Small intestine (tissue), 7 donors: ENCODE measurements around the gene COBL. TPM values are rescaled to one million over a fixed set of nuclear protein-coding genes. Genes with fewer than 3 reads are reported as not detected.

Source experiments
- DNase-seq, 2 donors: peaks; one replicate each; pipeline versions ENCODE4 v3.0.0 to v3.0.0-alpha.2; 2013
- FAIRE-seq: peaks from 2 replicates; lab custom pipeline; 2012; peaks lifted over from hg19 to GRCh38; lab: Jason Lieb, UNC
- H3K27ac ChIP-seq, 3 donors: one replicate each; pipeline ENCODE4 v1.5.1; 2013; ENCODE audit warnings: low read length in 2 of 3, mild to moderate bottlenecking in 2 of 3, control low read depth in 1 of 3, inconsistent platforms in 1 of 3, low read depth in 1 of 3, moderate library complexity in 1 of 3
- H3K27me3 ChIP-seq, 3 donors: one replicate each; pipeline ENCODE4 v1.6.1; 2013; ENCODE audit warnings: low read length in 3 of 3, inconsistent platforms in 1 of 3; ENCODE audit not compliant: control insufficient read depth in 3 of 3, insufficient read depth in 3 of 3
- H3K36me3 ChIP-seq, 3 donors: one replicate each; pipeline ENCODE4 v1.6.1; 2013; ENCODE audit warnings: low read length in 3 of 3, inconsistent platforms in 1 of 3, low read depth in 1 of 3, mild to moderate bottlenecking in 1 of 3, moderate library complexity in 1 of 3; ENCODE audit not compliant: control insufficient read depth in 3 of 3, insufficient read depth in 2 of 3
- H3K4me1 ChIP-seq, 3 donors: one replicate each; pipeline ENCODE4 v1.6.1; 2013; ENCODE audit warnings: low read length in 2 of 3, inconsistent platforms in 1 of 3, low read depth in 1 of 3, mild to moderate bottlenecking in 1 of 3, moderate library complexity in 1 of 3; ENCODE audit not compliant: control insufficient read depth in 3 of 3, insufficient read depth in 2 of 3
- H3K4me3 ChIP-seq, 3 donors: one replicate each; pipeline ENCODE4 v1.5.1; 2013; ENCODE audit warnings: low read length in 3 of 3, control low read depth in 1 of 3, inconsistent platforms in 1 of 3, low read depth in 1 of 3, mild to moderate bottlenecking in 1 of 3, moderate library complexity in 1 of 3
- H3K9me3 ChIP-seq, 2 donors: one replicate each; pipeline ENCODE4 v1.6.1; 2013; ENCODE audit warnings: low read depth in 1 of 2, low read length in 1 of 2; ENCODE audit not compliant: control insufficient read depth in 2 of 2, insufficient read depth in 1 of 2
- WGBS, 3 donors: extraction: QIAGEN DNeasy Blood & Tissue Kit; methylation state at CpG; one replicate each; pipeline ENCODE4 v1.1.7; 2013; 5-methylcytosine and 5-hydroxymethylcytosine counted together
- polyA plus RNA-seq, 4 donors: library from polyadenylated mRNA; stranded (reverse) in 3 of 4; unstranded in 1 of 4; fragments of 200-250 nt in 3 of 4; fragments of 120-200 nt in 1 of 4; gene quantifications; one replicate each; pipeline versions ENCODE4 v1.2.1 to v1.2.3, GENCODE V29; 2013
- donor health status: healthy with polysubstance abuse.
- donor health status: control.
- donor health status: control.
- donor health status: Bipolar disorder and iron deficiency.
- donor health status: healthy.

COBL gene
- polyA plus RNA-seq, 4 donors: 8.4 to 40.3 (median 32.5) TPM

GRCh38 chr7:51113560-51113959, 203.0 kb downstream of the COBL start:
- Histone ChIP-seq H3K36me3 (peaks cover 0 to 20% (median 2%) of the 10 kb centered on the region in 3 donors), H3K9me3 (no peaks in the 10 kb centered on the region), H3K27me3 (no peaks in the 10 kb centered on the region), H3K27ac (no peak overlapping the region), H3K4me1 (no peaks in the 10 kb centered on the region), H3K4me3 (no peak overlapping the region)
- no peak for DNase-seq
- FAIRE-seq: no peak
- 98 to 100% (median 100%) methylated on average over 1 of the region's 1 CpG for WGBS, 3 donors

GRCh38 chr7:51111241-51111940, 205.2 kb downstream of the COBL start:
- H3K27ac ChIP-seq: no peak overlapping the region
- 84 to 93% (median 88%) methylated on average over 8 of the region's 8 CpGs for WGBS, 3 donors
- DNase-seq: no peak
- no peak overlapping the region for H3K4me3 ChIP-seq
- peaks cover 0 to 27% (median 2%) of the 10 kb centered on the region in 3 donors for H3K36me3 ChIP-seq
- H3K9me3 ChIP-seq: no peaks in the 10 kb centered on the region
- FAIRE-seq: no peak
- no peaks in the 10 kb centered on the region for H3K4me1 ChIP-seq
- H3K27me3 ChIP-seq: no peaks in the 10 kb centered on the region

- no peaks in the 10 kb centered on the region for H3K4me1 ChIP-seq
- DNase-seq (no peak), FAIRE-seq (no peak)
- no peak overlapping the region for H3K27ac ChIP-seq
- no peaks in the 10 kb centered on the region for H3K9me3 ChIP-seq
- 83 to 91% (median 87%) methylated on average over 8 of the region's 8 CpGs for WGBS, 3 donors
- no peak overlapping the region for H3K4me3 ChIP-seq
- peaks cover 0 to 1% (median 0%) of the 10 kb centered on the region in 3 donors for H3K27me3 ChIP-seq
- H3K36me3 ChIP-seq: peaks cover 0 to 32% (median 2%) of the 10 kb centered on the region in 3 donors
These were observed 208.5 kb downstream of the COBL start for GRCh38 chr7:51108134-51108533.

GRCh38 chr7:51104278-51104677, 212.3 kb downstream of the COBL start:
- no peak overlapping the region for H3K4me3 ChIP-seq
- H3K27ac ChIP-seq: no peak overlapping the region
- H3K36me3 ChIP-seq: peaks cover 0 to 25% (median 0%) of the 10 kb centered on the region in 3 donors
- FAIRE-seq: no peak
- peaks cover 0 to 1% (median 0%) of the 10 kb centered on the region in 3 donors for H3K27me3 ChIP-seq
- no peaks in the 10 kb centered on the region for H3K9me3 ChIP-seq
- DNase-seq: no peak
- no peaks in the 10 kb centered on the region for H3K4me1 ChIP-seq
- whole genome bisulfite sequencing, 3 donors: 75 to 79% (median 76%) methylated on average over 3 of the region's 3 CpGs

GRCh38 chr7:51103718-51104117, 212.9 kb downstream of the COBL start:
- WGBS, 3 donors: 85 to 95% (median 94%) methylated on average over 5 of the region's 5 CpGs
- no peaks in the 10 kb centered on the region for H3K9me3 ChIP-seq
- FAIRE-seq: no peak

GRCh38 chr7:51102828-51103227, 213.8 kb downstream of the COBL start:
- H3K4me1 ChIP-seq: no peaks in the 10 kb centered on the region
- WGBS, 3 donors: 69 to 83% (median 82%) methylated on average over 2 of the region's 2 CpGs
- peaks cover 0 to 11% (median 0%) of the 10 kb centered on the region in 3 donors for H3K36me3 ChIP-seq
- peak; percentile 15 to 20 for DNase-seq
- no peak for FAIRE-seq
- H3K27me3 ChIP-seq: peaks cover 0 to 1% (median 0%) of the 10 kb centered on the region in 3 donors
- H3K27ac ChIP-seq: no peak overlapping the region
- H3K9me3 ChIP-seq: no peaks in the 10 kb centered on the region
- no peak overlapping the region for H3K4me3 ChIP-seq

More at GRCh38 chr7:51103718-51104117, 212.9 kb downstream of the COBL start:
- H3K4me1 ChIP-seq: no peaks in the 10 kb centered on the region
- H3K4me3 ChIP-seq: no peak overlapping the region
- H3K27me3 ChIP-seq: peaks cover 0 to 1% (median 0%) of the 10 kb centered on the region in 3 donors
- peaks cover 0 to 19% (median 0%) of the 10 kb centered on the region in 3 donors for H3K36me3 ChIP-seq
- DNase-seq: no peak
- no peak overlapping the region for H3K27ac ChIP-seq

- peaks cover 0 to 8% (median 0%) of the 10 kb centered on the region in 3 donors for H3K36me3 ChIP-seq
- peak in 1 of 2 donors; percentile 23 for DNase-seq
- no peak for FAIRE-seq
- no peaks in the 10 kb centered on the region for H3K4me1 ChIP-seq
- H3K9me3 ChIP-seq: no peaks in the 10 kb centered on the region
- WGBS, 3 donors: 84 to 91% (median 86%) methylated on average over 1 of the region's 1 CpG
- no peak overlapping the region for H3K27ac ChIP-seq
- no peak overlapping the region for H3K4me3 ChIP-seq
- peaks cover 0 to 1% (median 0%) of the 10 kb centered on the region in 3 donors for H3K27me3 ChIP-seq
These were observed 215.4 kb downstream of the COBL start for GRCh38 chr7:51101111-51101757.

GRCh38 chr7:51090411-51090810, 226.2 kb downstream of the COBL start:
- no peak for FAIRE-seq
- 77 to 91% (median 81%) methylated on average over 2 of the region's 2 CpGs for WGBS, 3 donors

More at GRCh38 chr7:51090411-51090810, 226.2 kb downstream of the COBL start:
- Histone ChIP-seq H3K27me3 (no peaks in the 10 kb centered on the region), H3K4me1 (no peaks in the 10 kb centered on the region), H3K36me3 (peaks cover 0 to 12% (median 0%) of the 10 kb centered on the region in 3 donors), H3K27ac (no peak overlapping the region), H3K4me3 (no peak overlapping the region), H3K9me3 (peaks cover 0 to 19% of the 10 kb centered on the region in 2 donors)
- no peak for DNase-seq
